ENCODE results near the gene MAGEF1.

Gene MAGEF1

DNA sequence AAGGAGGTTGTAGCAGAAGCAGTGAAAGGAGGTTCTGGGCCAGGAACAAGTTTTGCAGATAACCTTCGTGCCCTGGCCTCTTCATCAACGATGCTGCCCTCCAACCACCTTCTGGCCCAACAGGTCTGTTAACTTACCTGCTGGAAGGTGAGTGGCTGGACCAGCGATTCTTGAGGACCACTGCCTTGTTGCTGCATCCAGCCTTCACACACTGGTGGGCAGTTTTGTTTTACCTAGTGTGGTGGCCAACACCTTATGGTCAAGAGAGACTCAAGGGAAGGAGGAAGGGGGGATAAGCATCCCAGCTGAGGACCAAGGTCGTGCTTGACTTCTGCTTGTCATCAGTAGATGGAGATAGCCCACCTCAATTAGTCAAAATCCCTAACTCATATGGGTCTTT, 7.8 kb upstream of the MAGEF1 start:
- DNase-seq, result no peak

DNA sequence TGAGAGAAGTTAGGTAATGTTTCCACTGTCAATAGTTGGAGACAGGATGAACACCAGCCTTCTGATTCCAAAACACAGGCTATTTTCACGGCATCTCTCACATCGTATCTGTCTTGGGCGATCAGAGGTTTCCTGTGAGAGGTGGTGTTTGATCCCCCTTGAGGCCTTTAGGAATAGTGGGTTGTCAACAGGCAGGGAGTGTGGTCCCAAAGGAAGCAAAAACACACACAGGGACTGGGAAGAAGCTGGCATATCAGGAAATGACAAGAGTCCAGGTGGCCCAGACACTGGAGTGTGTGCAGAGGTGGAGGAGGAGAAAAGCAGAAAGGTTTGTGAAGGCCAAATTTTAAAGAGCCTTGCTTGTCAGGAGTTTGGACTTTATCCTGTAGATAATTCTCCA, 6.6 kb upstream of the MAGEF1 start:
- no peak for DNase-seq

GRCh38 chr3:184717399-184717983, 5.6 kb upstream of the MAGEF1 start:
- DNase-seq, result no peak

GRCh38 chr3:184716622-184717398, 4.9 kb upstream of the MAGEF1 start:
- no peak for DNase-seq

- no peak for DNase-seq
These were observed 4.2 kb upstream of the MAGEF1 start for GRCh38 chr3:184715943-184716621.

GRCh38 chr3:184713521-184713920, 1.7 kb upstream of the MAGEF1 start:
- no peak for DNase-seq

GRCh38 chr3:184713040-184713355, 1.1 kb upstream of the MAGEF1 start:
- DNase-seq, result no peak

- DNase-seq, result no peak
These were observed 580 bp upstream of the MAGEF1 start for GRCh38 chr3:184712248-184713039.

DNA sequence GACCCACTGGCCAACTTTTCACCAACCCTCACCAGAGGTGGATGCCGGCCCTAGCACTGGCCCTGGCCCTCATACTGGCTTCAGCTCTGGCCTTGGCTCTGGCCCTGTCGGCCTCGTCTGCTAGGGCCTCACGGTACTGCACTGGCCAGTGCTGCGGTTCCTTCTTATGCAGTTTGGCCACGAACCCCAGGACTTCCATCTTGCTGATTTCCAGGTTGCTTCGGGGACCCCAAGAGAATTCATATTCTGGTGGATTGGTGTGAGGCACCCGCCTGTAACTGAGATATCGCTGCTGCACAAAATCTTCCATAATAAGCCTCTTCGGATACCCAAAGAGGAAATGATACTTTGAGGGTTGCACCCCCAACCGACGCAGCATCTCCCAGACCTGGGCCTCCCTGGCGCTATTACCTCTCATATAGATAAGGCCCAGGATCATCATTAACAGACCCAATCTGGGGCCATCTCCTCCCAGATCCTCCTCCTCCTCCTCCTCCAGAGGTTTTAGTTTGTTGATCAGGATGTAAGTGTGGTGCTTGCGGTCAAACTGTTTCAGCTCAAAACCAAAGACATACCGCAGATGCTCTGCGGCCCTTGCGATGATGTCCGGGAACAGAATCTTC, 883 bp downstream of the MAGEF1 start:
- peak; percentile 47 for DNase-seq

DNA sequence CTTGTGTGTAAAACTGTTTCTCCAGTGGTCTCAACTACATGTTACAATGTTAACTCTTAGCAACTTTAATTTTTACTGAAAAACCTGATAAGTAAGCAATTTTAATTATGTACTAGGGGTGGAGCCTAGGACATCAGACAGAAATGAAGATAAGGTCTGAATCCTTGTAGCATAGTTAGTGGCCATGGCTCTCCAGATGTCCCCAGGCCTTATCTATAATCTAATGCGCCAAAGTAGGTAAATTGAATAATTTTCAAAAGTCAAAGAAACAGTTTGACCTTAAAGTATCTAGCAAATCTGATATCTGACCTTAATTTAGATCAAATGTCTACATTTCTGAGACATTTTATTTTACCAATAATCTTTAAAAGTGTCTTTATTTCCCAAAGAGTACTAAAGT, 8.2 kb downstream of the MAGEF1 start:
- no peak for DNase-seq

GRCh38 chr3:184700759-184701158, 11.1 kb downstream of the MAGEF1 start:
- DNase-seq, result no peak

GRCh38 chr3:184697845-184698244, 14.0 kb downstream of the MAGEF1 start:
- DNase-seq, result no peak

DNA sequence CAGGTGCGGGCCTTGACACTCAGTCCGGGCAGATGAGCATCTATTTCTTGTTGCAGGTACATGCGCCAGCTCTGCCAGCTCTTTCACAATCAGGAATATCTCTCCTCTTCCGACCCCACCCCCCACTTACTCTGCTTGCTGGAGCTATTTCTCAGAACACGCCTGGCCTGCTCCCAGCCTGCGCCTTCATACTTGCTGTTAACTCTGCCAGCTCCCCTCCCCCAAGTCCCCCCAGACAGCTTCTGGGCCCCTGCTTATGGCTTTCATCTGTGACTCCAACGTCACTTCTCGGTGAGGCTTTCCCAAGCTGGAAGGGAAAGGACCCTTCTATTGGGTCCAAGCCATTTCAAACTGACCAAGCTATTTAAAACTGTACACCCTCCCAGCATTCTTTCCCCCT, 15.2 kb downstream of the MAGEF1 start:
- no peak for DNase-seq

DNA sequence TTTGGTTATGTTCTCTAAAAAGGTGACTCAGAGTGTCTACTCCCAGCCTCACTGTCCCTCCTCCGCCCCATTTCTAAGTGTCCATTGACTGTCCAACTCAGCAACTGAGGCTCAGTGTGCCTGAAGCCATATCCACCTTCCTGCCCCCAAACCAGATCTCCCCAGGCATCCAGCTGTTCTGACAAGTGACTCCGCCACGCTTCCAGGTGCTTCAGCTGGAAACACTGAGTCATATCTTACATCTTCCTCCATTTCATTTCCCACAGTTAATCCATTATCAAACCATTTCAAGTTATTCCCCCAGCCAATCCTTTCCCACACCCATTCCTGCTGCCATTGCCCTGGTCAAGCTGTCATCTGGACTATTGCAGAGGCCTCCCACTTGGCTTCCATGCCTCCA, 17.1 kb downstream of the MAGEF1 start:
- DNase-seq, result no peak

GRCh38 chr3:184694133-184694665, 17.7 kb downstream of the MAGEF1 start:
- no peak for DNase-seq

DNA sequence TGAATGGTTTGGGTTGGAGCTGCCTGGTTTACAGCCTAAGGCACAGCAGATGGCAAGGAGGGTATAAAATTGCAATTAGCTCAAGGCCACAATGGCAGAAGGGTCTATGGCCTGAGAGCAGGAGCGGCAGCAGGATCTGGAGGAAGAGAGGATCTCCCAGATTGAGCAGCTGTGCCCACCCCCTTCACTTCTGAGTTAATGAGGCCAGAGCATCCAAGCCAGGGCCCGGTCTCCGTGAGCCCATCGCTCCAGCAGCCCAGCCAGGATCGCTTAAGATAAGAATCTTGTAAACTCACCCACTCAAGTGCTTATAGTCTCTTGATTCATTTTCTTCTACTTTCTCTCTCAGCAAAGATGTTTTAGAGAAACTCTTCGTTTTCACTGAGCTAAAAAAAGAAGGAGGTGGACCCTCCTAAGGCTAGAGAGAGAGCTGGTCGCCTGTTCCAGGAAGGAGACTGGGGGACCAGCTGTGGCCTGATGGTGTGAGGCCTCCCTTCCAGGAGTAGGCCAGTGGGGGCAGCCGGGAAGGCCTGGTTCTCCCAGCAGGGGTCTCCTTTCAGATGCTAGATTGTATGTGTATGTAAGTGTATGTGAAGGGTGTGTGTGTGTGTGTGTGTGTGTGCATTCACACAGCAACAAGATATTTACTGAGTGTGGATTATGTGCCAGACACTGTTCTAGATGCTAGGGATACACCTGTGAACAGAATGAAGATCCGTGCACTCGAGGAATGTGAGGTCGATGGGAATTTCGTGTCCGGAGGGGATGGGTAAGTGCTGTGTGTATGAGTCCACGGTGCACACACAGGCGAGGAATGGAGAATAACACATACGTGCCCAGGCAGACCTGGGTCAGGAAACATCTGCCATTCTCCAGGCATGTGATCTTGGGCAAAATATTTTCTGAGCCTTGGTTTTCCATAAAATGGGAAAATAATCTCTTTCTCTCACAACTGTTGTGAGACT, 18.6 kb downstream of the MAGEF1 start:
- DNase-seq, result no peak

- no peak for DNase-seq
These were observed 20.2 kb downstream of the MAGEF1 start for GRCh38 chr3:184691397-184692231.

- DNase-seq, result no peak
These were observed 21.5 kb downstream of the MAGEF1 start for GRCh38 chr3:184690192-184690883.

- no peak for DNase-seq
These were observed 23.0 kb downstream of the MAGEF1 start for GRCh38 chr3:184688882-184689271.
